Fibroblast of lung (primary cell): ENCODE measurements around the gene CFAP97D1. TPM values are rescaled to one million over a fixed set of nuclear protein-coding genes. Genes with fewer than 3 reads are reported as not detected.

Experiments
- DNase-seq, 2 donors: peaks; one replicate each; pipeline versions ENCODE4 v3.0.0 to v3.0.0-alpha.2; 2010; ENCODE audit warnings: low read depth in 2 of 2
- H2AFZ ChIP-seq: 2 replicates; pipeline ENCODE4 v1.5.1; 2012; ENCODE audit warnings: low read length, control low read depth, inconsistent platforms
- H3K27ac ChIP-seq: 2 replicates; pipeline ENCODE4 v1.5.1; 2011; ENCODE audit warnings: low read length, control low read depth; ENCODE audit not compliant: insufficient read depth
- H3K27me3 ChIP-seq: 2 replicates; pipeline ENCODE4 v1.5.1; 2011; ENCODE audit warnings: mild to moderate bottlenecking, low read length; ENCODE audit not compliant: control insufficient read depth, insufficient read depth
- H3K36me3 ChIP-seq: 2 replicates; pipeline ENCODE4 v1.5.1; 2011; ENCODE audit warnings: low read length; ENCODE audit not compliant: control insufficient read depth, insufficient read depth
- H3K4me1 ChIP-seq: 2 replicates; pipeline ENCODE4 v1.5.1; 2011; ENCODE audit warnings: low read length; ENCODE audit not compliant: control insufficient read depth, insufficient read depth; ENCODE audit errors: extremely low read depth
- H3K4me2 ChIP-seq: 2 replicates; pipeline ENCODE4 v1.5.1; 2011; ENCODE audit warnings: low read length, control low read depth; ENCODE audit not compliant: insufficient read depth; ENCODE audit errors: extremely low read depth
- H3K4me3 ChIP-seq, 4 experiments: fragments of 200-600 bp in 1 of 4; sonication (generic) in 1 of 4; replicated peaks in 1 of 4; 2 replicates each; pipeline ENCODE4 v1.5.1; 2011 to 2016; ENCODE audit warnings: low read length in 4 of 4, low read depth in 3 of 4, mild to moderate bottlenecking in 3 of 4, control low read depth in 2 of 4, inconsistent platforms in 1 of 4, mixed read lengths in 1 of 4; ENCODE audit not compliant: insufficient read depth in 1 of 4; ENCODE audit errors: control extremely low read depth in 1 of 4
- H3K79me2 ChIP-seq: 2 replicates; pipeline ENCODE4 v1.5.1; 2012; ENCODE audit warnings: mild to moderate bottlenecking, low read length, inconsistent platforms; ENCODE audit not compliant: control insufficient read depth, insufficient read depth
- H3K9ac ChIP-seq: 2 replicates; pipeline ENCODE4 v1.5.1; 2011; ENCODE audit warnings: mild to moderate bottlenecking, low read length, control low read depth; ENCODE audit not compliant: insufficient read depth
- H3K9me3 ChIP-seq: 2 replicates; pipeline ENCODE4 v1.5.1; 2012; ENCODE audit warnings: low read depth, low read length; ENCODE audit not compliant: control insufficient read depth, insufficient read depth
- H4K20me1 ChIP-seq: 2 replicates; pipeline ENCODE4 v1.5.1; 2011; ENCODE audit warnings: low read length; ENCODE audit not compliant: control insufficient read depth, insufficient read depth; ENCODE audit errors: extremely low read depth
- CTCF ChIP-seq, 2 donors: IDR thresholded peaks in 1 of 2; conservative IDR thresholded peaks in 1 of 2; 1 replicate in 1 of 2; 2 replicates in 1 of 2; pipeline ENCODE4 v1.5.1; 2011 to 2012; ENCODE audit warnings: low read length in 2 of 2, control low read depth in 1 of 2, inconsistent platforms in 1 of 2, low read depth in 1 of 2, mild to moderate bottlenecking in 1 of 2
- EZH2 ChIP-seq: IDR thresholded peaks from 2 replicates; pipeline ENCODE4 v1.5.1; 2012; ENCODE audit warnings: low read length, control low read depth, mild to moderate bottlenecking; ENCODE audit errors: missing control alignments
- polyA plus RNA-seq, 2 donors: library from polyadenylated mRNA; depleted of rRNA in 1 of 2; stranded (reverse) in 1 of 2; unstranded in 1 of 2; fragments of >200 nt; gene quantifications; 2 replicates each; pipeline ENCODE4 v1.2.1, GENCODE V29; 2011 to 2012; ENCODE audit warnings: missing spikeins in 1 of 2
- total RNA-seq: library from RNA; depleted of rRNA; stranded (reverse); fragments of >200 nt; gene quantifications from 2 replicates; pipeline ENCODE4 v1.2.1, GENCODE V29; 2014

CFAP97D1 gene
- total and polyA plus RNA-seq, 2 donors (not counting 1 experiment from before 2014, with no cell fraction given) = under 0.01 to 0.02 TPM

- Histone ChIP-seq H3K9ac (no peak overlapping the region), H3K9me3 (no peaks in the 10 kb centered on the region)
- no peak for TF ChIP-seq EZH2
- no peak for TF ChIP-seq CTCF (conservative IDR thresholded peaks at IDR 0.05 in 1 of 2, IDR thresholded peaks at IDR 0.05 in 1 of 2; ENCODE audit: low read depth in 1 of 2, low read length in 2 of 2)
These were observed 38.7 kb downstream of the CFAP97D1 start for GRCh38 chr17:43818966-43819365.

GRCh38 chr17:43820759-43821158 lies 40.5 kb downstream of the CFAP97D1 start:
- H3K9ac ChIP-seq = no peak overlapping the region

More at GRCh38 chr17:43818966-43819365, 38.7 kb downstream of the CFAP97D1 start:
- Histone ChIP-seq H3K4me3 (no peak overlapping the region), H4K20me1 (no peaks in the 10 kb centered on the region), H3K27me3 (no peaks in the 10 kb centered on the region), H3K27ac (no peak overlapping the region), H3K4me2 (no peak overlapping the region), H3K36me3 (peaks cover 4% of the 10 kb centered on the region), H2AFZ (no peak overlapping the region), H3K4me1 (peaks cover 2% of the 10 kb centered on the region), H3K79me2 (no peaks in the 10 kb centered on the region)
- DNase-seq = no peak

GRCh38 chr17:43822570-43823190 lies 42.4 kb downstream of the CFAP97D1 start:
- Histone ChIP-seq H3K4me1 (no peaks in the 10 kb centered on the region), H3K36me3 (peaks cover 12% of the 10 kb centered on the region), H3K4me2 (no peak overlapping the region), H3K27me3 (no peaks in the 10 kb centered on the region), H2AFZ (no peak overlapping the region), H3K9me3 (no peaks in the 10 kb centered on the region), H3K27ac (no peak overlapping the region), H3K9ac (no peak overlapping the region), H4K20me1 (no peaks in the 10 kb centered on the region), H3K79me2 (no peaks in the 10 kb centered on the region), H3K4me3 (no peak overlapping the region)
- no peak for TF ChIP-seq CTCF (conservative IDR thresholded peaks at IDR 0.05 in 1 of 2, IDR thresholded peaks at IDR 0.05 in 1 of 2; ENCODE audit: low read depth in 1 of 2, low read length in 2 of 2)
- no peak for TF ChIP-seq EZH2
- DNase-seq = no peak

More at GRCh38 chr17:43820759-43821158, 40.5 kb downstream of the CFAP97D1 start:
- Histone ChIP-seq H3K4me1 (no peaks in the 10 kb centered on the region), H3K4me3 (no peak overlapping the region), H3K27ac (no peak overlapping the region), H2AFZ (no peak overlapping the region), H3K79me2 (no peaks in the 10 kb centered on the region), H3K9me3 (no peaks in the 10 kb centered on the region), H3K4me2 (no peak overlapping the region), H3K36me3 (peaks cover 7% of the 10 kb centered on the region), H4K20me1 (no peaks in the 10 kb centered on the region), H3K27me3 (no peaks in the 10 kb centered on the region)
- TF ChIP-seq CTCF (conservative IDR thresholded peaks at IDR 0.05 in 1 of 2, IDR thresholded peaks at IDR 0.05 in 1 of 2; ENCODE audit: low read depth in 1 of 2, low read length in 2 of 2) (no peak), EZH2 (no peak)
- no peak for DNase-seq
